Upper lobe of left lung (tissue), 4 donors: ENCODE measurements around the gene TBL2.

Source experiments
- CTCF ChIP-seq, 6 experiments: fragments of 450-650 bp in 4 of 6; fragments of 200-600 bp in 2 of 6; sonication (generic) in 2 of 6; IDR thresholded peaks; one replicate each; pipeline ENCODE4 v1.5.1; 2016 to 2019; ENCODE audit warnings: antibody characterized with exemption in 6 of 6
- POLR2AphosphoS5 ChIP-seq, 2 donors: sonication (generic); formaldehyde crosslinking; IDR thresholded peaks; one replicate each; pipeline ENCODE4 v1.5.1; 2017; ENCODE audit warnings: antibody characterized with exemption in 2 of 2

- peak in 3 of 6 experiments; percentile 9 to 12 (median 11) for TF ChIP-seq CTCF (IDR thresholded peaks at IDR 0.05)
- peak; percentile 82 to 89 for TF ChIP-seq POLR2AphosphoS5 (IDR thresholded peaks at IDR 0.05)
Observed at GRCh38 chr7:73578342-73579128, at the start of gene TBL2.
